GM21717 (cell line): ENCODE results near the gene TRPC6.

ENCODE experiments used
- ATAC-seq: cut with Tn5 transposase; IDR thresholded peaks from one replicate; pipeline ENCODE4 v1.9.1; 2021; ENCODE audit warnings: mild to moderate bottlenecking, moderate library complexity; ENCODE audit not compliant: unreplicated experiment

The TRPC6 gene

DNA sequence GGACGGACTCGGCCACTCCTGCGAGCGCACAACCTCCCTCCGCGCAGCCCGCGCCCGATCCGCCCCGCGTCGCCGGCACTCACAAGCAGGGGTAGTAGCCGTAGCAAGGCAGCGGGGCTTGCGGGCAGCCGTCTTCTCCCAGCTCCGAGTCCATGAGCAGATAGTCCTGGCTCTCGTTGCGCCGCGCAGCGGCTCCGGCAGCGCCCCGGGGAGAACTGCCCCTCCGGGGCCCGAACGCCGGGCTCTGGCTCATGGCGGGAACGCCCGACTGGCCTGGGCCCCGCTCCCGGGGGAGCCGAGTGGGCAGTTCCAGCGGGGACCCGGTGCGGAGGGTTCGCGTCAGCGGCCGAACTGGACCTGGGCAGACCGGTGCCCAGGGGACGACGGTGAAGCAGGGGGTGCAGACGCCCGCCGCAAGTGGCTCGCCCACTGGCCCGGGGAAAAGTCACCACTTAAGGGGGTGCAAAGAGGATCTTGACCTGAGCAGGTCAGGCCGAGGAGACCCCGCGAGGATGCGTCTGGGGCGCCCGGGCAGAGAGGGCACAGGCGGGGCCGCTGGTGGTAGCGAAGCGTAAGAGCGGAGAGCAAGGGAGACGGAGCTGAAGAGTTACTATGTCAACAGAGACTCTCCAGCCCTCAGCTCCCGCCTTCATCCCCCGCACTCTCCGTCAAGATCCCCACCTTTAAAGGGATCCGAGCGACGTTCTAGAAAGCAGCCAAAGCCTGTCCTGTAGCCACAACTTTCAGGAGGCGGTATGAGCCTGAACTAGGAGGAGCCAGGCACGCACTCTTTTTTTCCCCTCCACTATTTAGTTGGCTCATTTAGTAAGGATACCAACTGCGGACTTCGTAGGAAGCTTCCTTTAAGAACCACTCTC, at the start of gene TRPC6:
Gene TRPC6 (minus strand): TSS at position 757 of the 878 bp plus-strand sequence. CDS start 504 bp downstream, at position 253.
- no peak for ATAC-seq

DNA sequence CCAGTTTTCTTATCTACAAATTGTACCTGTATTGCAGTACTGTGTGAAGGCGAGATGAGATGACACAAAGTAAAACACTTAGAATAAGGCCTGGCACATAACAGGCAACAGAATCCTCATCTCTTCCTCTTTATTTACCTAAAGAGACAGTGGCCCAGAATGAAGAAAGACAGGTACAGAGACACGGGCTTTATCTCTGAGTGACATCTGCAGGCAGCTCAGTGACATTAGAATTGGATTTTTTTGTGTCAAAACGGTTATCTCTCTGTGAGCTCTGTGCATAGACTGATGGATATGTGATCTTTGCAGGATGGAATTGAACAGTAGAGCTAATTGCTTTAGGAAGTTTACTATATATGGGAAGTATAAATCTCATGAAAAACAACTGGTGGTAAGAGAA, 36.2 kb upstream of the TRPC6 start:
- no peak for ATAC-seq

DNA sequence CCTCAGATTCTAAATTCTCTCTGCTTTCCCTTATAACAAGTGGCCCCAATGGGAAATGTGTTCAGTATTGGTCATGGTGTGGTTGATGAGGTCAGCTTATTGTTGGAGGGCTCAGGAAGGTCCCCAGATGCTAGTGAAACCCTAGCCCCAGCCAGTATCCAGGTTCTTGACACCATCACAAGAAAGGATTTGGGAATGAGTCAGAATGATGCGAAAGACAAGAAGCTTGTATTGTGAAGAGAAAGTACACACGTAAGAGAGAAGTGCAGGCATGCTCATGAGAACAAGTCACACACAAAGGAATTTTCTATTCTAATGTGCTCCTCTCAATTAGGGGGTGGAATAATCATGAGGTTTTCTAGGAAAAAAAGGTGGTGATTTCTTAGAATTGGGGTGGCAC, 34.9 kb upstream of the TRPC6 start:
- no peak for ATAC-seq

DNA sequence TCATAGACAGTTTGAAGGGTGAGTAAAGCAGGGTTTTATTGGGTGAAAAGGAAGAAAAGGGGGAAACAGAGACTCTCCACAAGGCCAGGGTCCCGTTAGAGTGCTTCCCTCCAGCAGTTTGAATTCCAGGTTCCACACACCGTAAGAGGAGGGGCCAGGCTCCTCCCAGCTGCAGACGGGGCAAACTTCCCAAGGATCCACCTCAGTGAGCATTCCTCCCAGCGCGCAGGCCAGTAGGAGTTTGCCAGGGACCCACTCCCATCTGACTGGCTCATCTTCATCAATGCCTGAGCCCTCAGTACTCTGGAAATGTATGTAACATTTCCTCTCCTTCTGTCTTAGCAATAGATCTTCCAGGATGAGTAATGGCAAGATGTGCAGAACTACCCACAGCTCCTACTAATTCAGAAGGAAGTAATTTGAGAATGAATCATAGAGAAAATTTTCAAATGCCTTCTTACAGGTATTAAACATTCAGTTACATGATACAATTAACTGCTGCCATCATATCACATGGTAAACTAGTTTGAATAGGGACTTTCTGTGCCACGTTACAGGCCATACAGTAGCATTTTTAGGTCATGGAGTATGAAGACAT, 34.0 kb upstream of the TRPC6 start:
- no peak for ATAC-seq

DNA sequence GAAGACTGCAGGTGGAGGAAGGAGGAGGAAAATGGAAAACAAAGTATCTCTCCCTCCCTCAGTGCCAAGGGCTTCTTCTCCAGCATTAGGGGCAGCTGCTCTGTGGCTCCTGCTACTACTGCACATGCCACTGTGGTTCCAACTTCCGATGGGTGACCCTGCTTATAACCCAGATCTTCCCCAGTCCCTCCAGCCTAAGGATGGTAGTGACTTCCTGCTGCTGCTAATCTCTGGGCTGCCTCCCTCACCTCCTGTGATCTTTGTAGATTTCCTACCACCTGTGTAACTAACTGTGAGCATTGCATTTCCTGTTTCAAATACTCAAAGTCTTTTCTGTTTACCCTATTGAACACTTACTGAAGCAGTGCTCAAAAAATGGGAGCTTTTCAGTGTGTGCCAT, 28.7 kb upstream of the TRPC6 start:
- ATAC-seq: no peak

DNA sequence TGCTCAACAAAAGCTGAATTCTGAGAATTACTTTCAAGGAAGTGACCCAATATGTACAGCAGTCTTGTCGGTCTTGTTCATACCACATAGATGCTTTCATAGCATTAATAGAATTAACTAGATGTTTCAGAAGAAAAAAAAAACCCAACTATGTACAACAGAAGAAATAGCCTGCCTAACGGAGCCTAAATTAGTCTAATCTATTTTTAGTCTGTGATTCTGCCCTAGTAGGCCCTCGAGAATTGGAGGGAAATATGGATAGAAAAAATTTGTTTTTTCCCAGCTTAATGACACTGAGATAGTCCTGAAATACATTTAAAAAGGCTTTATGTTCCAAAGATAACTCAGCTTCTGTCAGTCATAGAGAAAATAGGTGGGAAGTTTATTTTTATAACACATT, 17.1 kb upstream of the TRPC6 start:
- ATAC-seq: no peak

DNA sequence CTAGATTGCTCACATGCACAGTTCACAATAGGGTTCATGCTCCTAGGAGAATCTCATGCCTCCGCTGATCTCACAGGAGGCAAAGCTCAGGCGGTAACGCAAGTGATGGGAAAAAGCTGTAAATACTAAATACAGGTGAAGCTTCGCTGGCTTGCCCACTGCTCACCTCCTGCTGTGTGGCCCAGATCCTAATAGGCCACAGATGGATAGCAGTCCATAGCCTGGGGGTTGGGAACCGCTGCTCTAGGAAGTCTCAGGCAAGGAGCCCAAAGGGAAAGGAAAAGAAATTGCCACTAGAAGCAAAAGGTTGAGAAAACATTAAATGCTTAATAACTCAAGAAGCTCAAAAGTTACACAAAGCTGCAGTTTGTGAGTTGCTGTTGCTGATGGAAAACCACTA, 3.2 kb upstream of the TRPC6 start:
- ATAC-seq: no peak

DNA sequence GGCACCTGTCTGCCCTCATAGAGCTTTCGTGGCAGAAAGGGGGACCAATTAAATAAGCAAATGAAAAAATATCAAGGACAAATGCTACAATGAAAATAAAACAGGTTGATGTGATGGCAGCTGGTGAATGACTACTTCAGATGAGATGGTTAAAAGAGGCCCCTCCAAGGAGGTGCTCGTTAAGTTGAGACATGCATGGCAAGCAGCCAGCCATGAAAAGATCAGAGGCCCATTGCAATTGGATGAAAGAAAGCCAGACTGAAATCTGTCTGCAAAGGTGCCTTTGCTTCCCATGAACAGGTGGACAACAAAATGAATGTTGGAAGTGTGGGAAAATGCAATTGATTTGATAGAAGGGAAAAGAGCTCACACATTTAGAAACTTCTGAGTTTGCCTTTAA, 848 bp upstream of the TRPC6 start:
- ATAC-seq: no peak

DNA sequence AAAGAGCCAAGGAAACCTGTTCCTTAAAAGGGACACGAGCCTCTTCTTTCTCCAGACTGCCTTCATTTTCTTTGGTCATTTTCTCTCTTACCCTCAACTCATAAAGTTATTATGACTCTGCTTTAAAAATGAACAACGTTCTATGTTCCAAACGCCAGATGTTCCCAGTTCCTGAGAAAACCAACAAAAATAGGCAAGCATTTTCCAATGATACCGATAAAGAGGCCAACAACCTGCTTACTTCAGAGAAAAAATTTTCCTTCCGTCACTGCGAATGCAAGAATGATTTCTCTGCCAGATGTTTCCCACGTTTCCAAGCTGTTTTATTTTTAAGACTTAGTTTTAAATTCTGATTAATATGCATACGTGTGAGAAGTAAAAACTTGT, 315 bp upstream of the TRPC6 start:
- no peak for ATAC-seq

DNA sequence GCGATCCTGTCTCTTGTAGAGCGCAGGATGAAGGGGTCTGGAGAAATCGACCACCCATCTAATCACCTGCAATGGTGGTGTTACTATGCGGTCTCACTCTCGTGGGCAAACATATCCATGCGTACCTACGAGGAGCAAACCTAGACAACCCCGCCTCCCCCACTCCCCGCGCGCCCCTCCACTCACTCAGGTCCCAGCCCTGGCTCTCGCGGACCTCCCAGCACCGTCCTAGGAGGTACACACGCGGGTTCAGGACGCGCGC, 887 bp downstream of the TRPC6 start:
- no peak for ATAC-seq

DNA sequence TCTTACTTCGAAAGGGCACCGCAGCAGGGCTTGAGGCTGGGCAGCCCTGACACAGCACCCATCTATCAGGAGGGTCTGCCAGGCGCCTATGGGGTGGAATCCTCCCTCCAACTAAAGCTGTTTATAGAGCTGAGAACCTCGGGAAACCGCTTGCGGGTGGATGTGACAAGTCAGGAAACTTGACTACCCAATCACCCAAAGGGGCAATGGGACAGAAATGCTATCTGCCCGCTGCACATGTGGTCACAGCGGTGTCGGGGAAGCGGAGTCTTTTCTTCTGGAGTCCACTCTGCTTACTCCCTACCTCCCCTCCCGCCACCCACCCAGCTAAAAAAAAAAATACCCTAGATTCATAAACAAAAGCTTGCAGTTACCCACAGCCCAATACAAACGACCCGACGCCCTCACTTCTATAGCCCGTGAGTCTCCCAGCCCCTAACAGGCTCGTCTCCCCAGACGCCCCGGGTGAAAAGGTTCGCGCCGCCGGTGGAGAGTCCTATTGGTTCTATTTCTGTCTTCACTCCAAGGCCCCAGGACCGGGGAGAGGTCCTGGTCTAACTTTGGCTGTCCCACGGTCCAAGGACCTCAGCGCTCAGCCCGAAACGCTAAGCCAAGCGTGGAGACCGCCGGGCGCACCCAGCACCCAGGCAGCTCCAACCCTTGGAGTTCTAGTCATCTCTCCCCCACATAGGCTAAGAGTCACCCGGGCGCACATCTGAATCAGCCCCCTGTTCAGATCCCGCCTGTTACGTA, 1.4 kb downstream of the TRPC6 start:
- no peak for ATAC-seq

DNA sequence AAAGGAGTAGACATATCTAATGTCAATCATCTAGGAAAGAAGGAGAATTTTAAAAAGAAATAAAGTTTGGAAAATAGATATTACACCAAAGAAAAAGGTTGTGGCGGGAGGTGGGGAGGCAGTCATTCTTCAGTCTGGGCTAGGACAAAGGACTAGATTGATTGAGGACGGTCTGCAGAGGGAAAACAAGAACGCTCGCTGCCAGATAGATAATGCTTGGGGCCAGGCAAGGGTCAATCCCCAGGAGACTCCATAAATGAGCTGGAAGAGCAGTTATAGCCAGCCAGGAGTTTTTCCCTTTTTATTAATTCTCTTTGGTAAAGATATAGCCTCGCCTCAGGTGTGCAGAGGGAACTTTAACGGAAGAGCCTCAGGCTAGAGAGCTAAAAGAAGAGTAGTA, 6.3 kb downstream of the TRPC6 start:
- no peak for ATAC-seq

DNA sequence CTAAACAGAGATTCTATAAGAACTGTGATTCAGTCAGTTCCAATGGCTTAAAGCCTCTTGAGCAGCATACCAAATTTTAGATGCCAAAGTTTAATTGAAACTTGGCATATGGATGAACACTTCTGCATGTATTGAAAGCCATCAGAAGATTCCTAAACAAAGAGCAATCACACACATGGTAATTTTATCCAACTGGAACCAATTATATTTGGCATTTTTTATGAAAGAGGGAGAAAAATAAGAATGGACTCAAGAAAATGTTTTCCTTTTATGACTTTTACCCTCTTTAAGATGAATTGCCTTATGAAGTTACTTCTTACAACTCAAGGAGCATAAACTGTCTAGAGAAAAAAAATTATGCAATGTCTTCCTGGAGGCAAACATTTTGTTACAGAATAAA, 7.4 kb downstream of the TRPC6 start:
- ATAC-seq: no peak

DNA sequence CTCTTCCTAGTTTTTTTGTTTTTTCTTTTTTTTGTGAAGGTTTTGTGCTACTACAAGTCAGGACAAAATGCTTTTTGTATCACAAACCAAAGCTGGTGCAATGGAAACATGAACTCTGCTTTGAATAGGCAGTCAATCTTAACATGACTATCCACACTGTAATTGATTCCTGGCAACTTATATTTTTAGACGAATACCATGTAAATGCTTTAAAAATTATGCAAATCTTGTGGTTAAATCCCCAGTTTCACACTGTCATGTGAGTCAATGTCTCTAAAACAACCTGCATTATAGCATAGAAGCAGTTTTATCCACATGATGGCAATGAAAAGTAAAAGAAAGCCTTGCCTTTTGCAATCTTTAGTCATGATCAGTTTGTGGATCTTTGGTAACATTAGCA, 8.9 kb downstream of the TRPC6 start:
- no peak for ATAC-seq

DNA sequence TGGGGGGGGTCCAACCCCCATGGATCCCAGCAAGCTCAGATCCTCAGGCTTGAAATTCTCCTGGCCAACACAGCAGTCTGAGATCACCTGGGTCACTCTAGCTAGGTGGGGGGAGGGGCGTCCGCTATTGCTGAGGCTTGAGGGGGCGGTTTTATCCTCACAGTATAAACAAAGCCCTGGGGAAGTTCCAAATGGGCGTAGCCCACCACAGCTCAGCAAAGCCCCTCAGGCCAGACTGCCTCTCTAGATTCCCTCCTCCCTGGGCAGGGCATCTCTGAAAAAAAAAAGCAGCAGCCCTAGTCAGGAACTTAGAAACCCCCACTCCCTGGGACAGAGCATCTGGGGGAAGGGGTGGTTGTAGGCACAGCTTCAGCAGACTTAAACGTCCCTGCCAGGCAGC, 16.7 kb downstream of the TRPC6 start:
- ATAC-seq: no peak

DNA sequence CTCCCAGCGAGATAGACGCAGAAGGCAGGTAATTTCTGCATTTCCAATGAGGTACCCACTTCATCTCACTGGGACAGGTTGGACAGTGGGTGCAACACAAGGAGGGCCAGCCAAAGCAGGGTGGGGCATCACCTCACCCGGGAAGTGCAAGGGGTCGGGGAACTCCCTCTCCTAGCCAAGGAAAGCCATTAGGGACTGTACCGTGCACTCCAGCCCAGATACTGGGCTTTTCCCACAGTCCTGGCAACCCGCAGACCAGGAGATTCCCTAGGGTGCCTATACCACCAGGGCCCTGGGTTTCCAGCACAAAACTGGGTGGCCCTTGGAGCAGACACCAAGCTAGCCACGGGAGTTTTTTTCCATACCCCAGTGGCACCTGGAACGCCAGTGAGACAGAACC, 17.2 kb downstream of the TRPC6 start:
- ATAC-seq: no peak

DNA sequence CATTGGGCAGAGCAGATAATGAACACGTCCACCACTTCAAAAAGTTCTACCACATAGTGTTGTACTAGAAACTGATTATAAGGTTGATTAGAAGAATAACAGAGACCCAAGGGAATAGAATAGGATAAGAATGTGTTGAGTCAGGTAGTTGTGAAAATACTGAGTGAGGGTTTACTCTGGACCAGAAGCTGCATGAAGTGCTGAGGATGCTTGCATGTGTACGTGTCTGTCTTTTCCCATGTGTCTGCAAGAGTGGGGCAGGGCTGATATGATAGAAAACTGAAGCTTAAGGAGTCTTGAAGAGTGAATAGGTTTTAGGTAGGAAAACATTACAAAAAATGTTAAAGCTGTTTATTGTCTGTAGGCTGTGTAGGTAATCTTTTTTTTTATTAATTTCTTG, 20.6 kb downstream of the TRPC6 start:
- ATAC-seq: no peak

DNA sequence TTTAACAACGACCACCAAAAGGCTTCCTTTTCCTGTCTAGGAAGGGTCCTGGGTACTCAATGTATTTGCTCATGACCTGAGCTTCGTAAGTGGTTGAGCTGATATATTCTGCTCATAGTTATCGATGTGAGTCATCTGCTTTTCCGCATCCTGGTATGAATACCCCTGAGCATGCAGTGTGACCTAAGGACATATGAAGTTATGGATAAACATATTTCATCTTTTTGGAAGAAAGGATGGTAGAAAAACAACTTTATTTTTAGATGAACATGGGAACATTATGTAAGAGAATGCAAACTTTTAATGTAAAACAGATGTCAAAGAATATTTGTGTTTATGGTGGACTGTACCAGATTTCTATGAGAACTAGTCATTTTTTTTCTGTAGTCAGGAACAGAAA, 28.4 kb downstream of the TRPC6 start:
- ATAC-seq: no peak

DNA sequence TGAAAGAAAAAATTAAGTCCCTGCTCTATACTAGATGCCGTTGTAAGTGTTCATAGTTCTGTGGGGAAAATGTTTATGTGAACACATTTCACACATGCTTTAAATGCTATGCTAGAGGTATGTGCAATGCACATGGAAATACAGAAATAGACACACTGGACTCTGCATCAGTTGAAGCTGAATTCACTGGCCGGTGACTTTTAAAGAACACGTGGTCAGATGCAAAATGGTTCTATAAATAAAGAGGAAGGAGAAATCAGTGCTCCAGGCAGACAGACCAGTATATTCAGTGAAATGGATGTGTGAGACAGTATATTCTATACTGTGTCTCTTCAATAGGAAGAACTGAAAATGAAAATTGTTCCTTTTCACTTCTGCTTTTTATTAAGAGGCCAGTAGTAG, 29.9 kb downstream of the TRPC6 start:
- peak; percentile 99 for ATAC-seq

DNA sequence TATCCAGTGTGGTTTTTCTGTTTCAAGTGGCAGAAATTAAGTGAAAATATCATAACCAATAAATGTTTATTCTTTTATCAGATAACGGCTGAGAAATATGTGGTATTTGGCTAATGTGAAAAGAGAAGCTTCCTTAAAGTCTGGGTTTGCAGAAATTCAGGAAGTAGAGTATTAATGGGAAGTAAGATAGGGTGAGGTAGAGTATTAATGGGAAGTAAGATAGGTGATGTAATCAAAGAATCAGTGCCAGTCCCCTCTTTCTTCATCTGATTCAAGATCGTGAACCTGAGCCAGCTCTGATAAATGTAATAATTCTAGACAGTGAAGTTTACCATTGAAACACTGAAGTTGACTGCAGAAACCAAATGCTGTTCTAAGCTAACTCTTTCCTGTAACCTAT, 30.9 kb downstream of the TRPC6 start:
- no peak for ATAC-seq

DNA sequence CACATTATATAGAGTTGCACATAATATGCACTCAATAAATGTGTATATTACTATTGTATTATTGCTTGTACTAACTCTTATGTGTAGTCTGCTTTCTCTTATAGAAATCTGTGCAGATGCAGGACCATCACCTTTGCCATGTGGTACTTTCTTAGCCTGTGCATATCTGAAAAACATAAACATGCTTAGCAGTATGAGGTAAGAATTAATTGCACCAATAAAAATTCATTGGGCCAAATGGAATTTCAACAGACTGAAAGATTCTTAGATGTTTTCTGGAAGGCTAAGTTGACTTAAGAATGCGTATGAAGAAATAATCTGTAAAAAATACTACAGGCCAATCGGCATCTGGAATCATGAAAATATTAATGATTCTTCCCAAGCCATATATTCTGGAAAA, 55.3 kb downstream of the TRPC6 start:
- ATAC-seq: no peak

DNA sequence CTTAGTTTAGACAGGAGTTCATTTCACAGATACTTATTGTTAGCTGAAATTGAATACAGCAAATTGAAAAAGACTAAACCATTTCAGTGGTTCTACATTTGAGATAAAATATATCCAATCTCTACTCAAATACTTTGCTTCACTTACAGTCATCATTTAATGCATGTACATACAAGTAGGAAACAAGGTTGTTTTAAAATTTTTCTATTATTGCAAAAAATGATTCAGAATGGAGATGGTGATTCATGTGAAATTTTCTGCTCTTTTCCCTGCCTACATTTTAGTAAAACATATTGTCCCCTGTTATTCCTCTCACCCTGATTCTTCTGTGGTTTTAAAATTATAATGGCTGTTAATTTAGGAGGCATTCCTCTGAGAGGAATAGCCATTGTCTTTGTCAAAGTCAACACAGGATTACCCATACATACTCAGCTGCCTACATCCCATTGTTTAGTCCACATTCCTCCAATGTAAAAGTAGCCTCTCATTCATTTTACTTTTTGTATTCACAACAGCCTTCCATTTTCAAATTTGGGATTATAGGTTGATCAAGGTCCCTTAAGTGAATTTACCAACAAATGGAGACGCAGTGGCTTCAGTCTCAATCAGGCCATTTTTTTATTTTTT, 60.1 kb downstream of the TRPC6 start:
- no peak for ATAC-seq
